Adrenal gland (tissue), 5 donors: ENCODE data around the gene TTC3.

ENCODE experiments used
- CTCF ChIP-seq, 6 experiments: fragments of 450-650 bp in 4 of 6; fragments of 200-600 bp in 2 of 6; sonication (generic) in 1 of 6; IDR thresholded peaks; 1 replicate in 5 of 6; 2 replicates in 1 of 6; pipeline versions ENCODE4 v1.5.1 to v1.8.0; 2016 to 2021; ENCODE audit warnings: antibody characterized with exemption in 6 of 6, mild to moderate bottlenecking in 2 of 6, moderate library complexity in 1 of 6
- POLR2A ChIP-seq, 2 donors: fragments of 450-650 bp; IDR thresholded peaks; one replicate each; pipeline ENCODE4 v1.6.1; 2017; ENCODE audit warnings: antibody characterized with exemption in 2 of 2, mild to moderate bottlenecking in 2 of 2, moderate library complexity in 1 of 2
- donor health status: DM: no; HTN: no; CAD: no.

- TF ChIP-seq POLR2A (IDR thresholded peaks at IDR 0.05) (no peak), CTCF (IDR thresholded peaks at IDR 0.05) (no peak)
These were observed 122.6 kb downstream of the TTC3 start for GRCh38 chr21:37195610-37196009.
